Lower leg skin (tissue), 3 donors: ENCODE data around the gene CIBAR2.

Source experiments
- POLR2A ChIP-seq, 2 donors: fragments of 450-650 bp; IDR thresholded peaks; one replicate each; pipeline ENCODE4 v1.6.1; 2016 to 2017; ENCODE audit warnings: antibody characterized with exemption in 2 of 2, mild to moderate bottlenecking in 1 of 2, moderate library complexity in 1 of 2
- TF ChIP-seq, protein P1 (sequence below), 3 donors: fragments of 450-650 bp; IDR thresholded peaks; one replicate each; pipeline ENCODE4 v1.5.1; 2016; ENCODE audit warnings: antibody characterized with exemption in 3 of 3, mild to moderate bottlenecking in 3 of 3, moderate library complexity in 2 of 3

DNA sequence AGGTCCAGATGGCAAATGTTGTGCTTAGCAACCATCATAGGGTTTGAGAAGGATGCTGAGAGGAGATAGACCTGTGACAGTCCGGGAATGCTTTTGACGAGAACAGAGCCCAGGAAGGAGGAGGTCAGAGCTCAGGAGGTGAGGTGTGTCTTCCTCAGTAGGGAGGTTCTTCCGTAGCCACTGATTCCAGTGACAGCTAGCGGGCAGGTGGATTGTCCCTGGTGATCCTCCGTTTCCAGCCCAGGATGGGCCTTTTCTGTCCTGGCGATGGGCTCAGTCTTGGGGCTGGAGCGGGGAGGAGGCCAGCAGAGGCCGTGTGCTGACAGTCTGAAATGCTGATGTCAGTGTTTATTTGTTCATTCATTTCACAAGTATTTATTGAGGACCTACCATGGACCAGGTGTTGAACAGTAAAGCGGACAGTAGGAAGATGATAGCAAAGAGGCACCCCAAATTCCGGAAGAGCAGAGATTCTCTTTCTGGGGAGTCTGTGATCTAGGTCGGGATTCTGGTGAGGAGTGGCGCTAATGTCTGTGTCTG lies 45.9 kb downstream of the CIBAR2 start:
- TF ChIP-seq, protein P1, sequence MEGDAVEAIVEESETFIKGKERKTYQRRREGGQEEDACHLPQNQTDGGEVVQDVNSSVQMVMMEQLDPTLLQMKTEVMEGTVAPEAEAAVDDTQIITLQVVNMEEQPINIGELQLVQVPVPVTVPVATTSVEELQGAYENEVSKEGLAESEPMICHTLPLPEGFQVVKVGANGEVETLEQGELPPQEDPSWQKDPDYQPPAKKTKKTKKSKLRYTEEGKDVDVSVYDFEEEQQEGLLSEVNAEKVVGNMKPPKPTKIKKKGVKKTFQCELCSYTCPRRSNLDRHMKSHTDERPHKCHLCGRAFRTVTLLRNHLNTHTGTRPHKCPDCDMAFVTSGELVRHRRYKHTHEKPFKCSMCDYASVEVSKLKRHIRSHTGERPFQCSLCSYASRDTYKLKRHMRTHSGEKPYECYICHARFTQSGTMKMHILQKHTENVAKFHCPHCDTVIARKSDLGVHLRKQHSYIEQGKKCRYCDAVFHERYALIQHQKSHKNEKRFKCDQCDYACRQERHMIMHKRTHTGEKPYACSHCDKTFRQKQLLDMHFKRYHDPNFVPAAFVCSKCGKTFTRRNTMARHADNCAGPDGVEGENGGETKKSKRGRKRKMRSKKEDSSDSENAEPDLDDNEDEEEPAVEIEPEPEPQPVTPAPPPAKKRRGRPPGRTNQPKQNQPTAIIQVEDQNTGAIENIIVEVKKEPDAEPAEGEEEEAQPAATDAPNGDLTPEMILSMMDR (IDR thresholded peaks at IDR 0.05), result no peak
- TF ChIP-seq POLR2A (IDR thresholded peaks at IDR 0.05), result no peak
